ENCODE results near the gene ENOX2. TPM values are rescaled to one million over a fixed set of nuclear protein-coding genes. Genes with fewer than 3 reads are reported as not detected.

Gene ENOX2
- total RNA-seq, 1 experiment from 2014 or later, result 12.9 TPM

DNA sequence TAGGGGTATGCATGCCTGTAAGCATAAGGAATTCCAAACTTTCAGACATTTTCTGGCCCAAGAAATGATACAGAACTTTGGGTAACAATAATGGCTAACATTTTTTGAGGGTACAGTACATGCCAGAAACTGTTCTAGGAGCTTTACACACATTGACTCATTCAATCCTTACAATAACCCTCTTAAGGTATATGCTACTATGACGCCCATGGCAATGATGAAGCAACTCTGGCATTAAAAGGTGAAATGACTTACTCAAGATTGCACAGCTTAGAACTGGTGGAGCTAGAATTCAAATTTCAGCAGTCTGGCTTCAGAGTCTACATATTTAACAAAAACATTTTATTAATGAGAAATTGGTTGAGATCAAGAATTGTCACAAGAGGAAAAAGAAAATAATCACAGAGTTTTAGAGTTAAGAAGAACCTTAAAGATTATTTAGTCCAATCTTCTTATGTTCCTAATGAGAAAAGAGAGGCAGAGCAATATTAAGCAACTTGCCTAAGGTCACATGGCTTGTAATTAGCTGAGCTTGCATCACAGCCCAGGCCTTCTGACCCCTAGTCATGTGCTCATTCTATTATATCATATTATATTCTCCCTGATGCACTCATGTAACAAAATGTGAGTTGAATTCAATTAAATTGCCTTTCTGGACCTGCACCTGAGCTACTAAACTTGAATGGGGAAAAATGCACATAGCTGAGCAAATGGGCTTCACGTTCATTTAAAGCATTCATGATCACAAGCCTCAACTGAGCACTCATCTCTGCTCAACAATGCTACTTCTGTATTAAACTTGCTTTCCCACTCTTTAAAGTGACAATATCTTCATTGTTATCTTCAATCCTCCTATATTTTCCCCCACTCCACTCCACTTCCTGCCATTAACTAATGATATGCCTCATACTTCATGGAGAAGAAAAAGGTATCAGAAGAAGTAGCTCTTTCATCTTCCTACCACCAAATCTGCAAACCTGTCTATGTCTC is 73.2 kb downstream of the ENOX2 start:
- Histone ChIP-seq H3K9ac (ENCODE audit: low read length) (no peak overlapping the region), H3K4me2 (ENCODE audit: low read length) (no peak overlapping the region), H4K20me1 (ENCODE audit: insufficient read depth) (no peaks in the 10 kb centered on the region), H3K27ac (ENCODE audit: low read depth, low read length) (no peak overlapping the region), H2AFZ (ENCODE audit: low read depth, low read length, poor library complexity, severe bottlenecking) (no peak overlapping the region), H3K79me2 (ENCODE audit: insufficient read depth, low read length) (no peaks in the 10 kb centered on the region), H3K9me3 (ENCODE audit: control insufficient read depth in 1 of 2, insufficient read depth in 1 of 2, low read depth in 1 of 2, low read length in 2 of 2) (no peaks in the 10 kb centered on the region), H3K4me3 (replicated peaks in 1 of 2; ENCODE audit: low read depth in 1 of 2, low read length in 2 of 2) (no peak overlapping the region), H3K9me2 (ENCODE audit: insufficient read depth) (no peaks in the 10 kb centered on the region), H3K27me3 (ENCODE audit: insufficient read depth, low read length) (no peaks in the 10 kb centered on the region), H3K36me3 (ENCODE audit: control insufficient read depth in 1 of 2, insufficient read depth in 2 of 2, low read length in 2 of 2) (no peaks in the 10 kb centered on the region), H3K4me1 (ENCODE audit: control insufficient read depth in 1 of 2, insufficient read depth in 2 of 2, low read length in 2 of 2) (no peaks in the 10 kb centered on the region)
- intact Hi-C loops (cut with micrococcal nuclease), result no loop called here
- DNase-seq (ENCODE audit: low read depth, low spot score) (no peak), ATAC-seq (no peak)
- ChIA-PET CTCF (no interaction called here), RAD21 (ENCODE audit: low non-redundant PET in 1 of 2, low total read pairs in 2 of 2, uncharacterized antibody in 2 of 2, unreplicated experiment in 2 of 2) (no interaction called here), POLR2A (no interaction called here)
- no TSS peak for BruUV-seq (replicated peaks)
- TF ChIP-seq YY1 (IDR thresholded peaks at IDR 0.05; ENCODE audit: extremely low read depth, insufficient replicate concordance, low read depth, low read length) (no peak), ZNF274 (IDR thresholded peaks at IDR 0.05; ENCODE audit: low read depth, low read length) (no peak), POLR2A (IDR thresholded peaks at IDR 0.05; ENCODE audit: borderline replicate concordance, extremely low read depth, insufficient read depth, insufficient read length) (no peak)

GRCh38 chrX:130828641-130829040 is 74.4 kb downstream of the ENOX2 start:
- Histone ChIP-seq H3K36me3 (ENCODE audit: control insufficient read depth in 1 of 2, insufficient read depth in 2 of 2, low read length in 2 of 2) (no peaks in the 10 kb centered on the region), H2AFZ (ENCODE audit: low read depth, low read length, poor library complexity, severe bottlenecking) (no peak overlapping the region), H4K20me1 (ENCODE audit: insufficient read depth) (no peaks in the 10 kb centered on the region), H3K9me3 (ENCODE audit: control insufficient read depth in 1 of 2, insufficient read depth in 1 of 2, low read depth in 1 of 2, low read length in 2 of 2) (no peaks in the 10 kb centered on the region), H3K79me2 (ENCODE audit: insufficient read depth, low read length) (no peaks in the 10 kb centered on the region), H3K4me2 (ENCODE audit: low read length) (no peak overlapping the region), H3K4me1 (ENCODE audit: control insufficient read depth in 1 of 2, insufficient read depth in 2 of 2, low read length in 2 of 2) (no peaks in the 10 kb centered on the region), H3K4me3 (replicated peaks in 1 of 2; ENCODE audit: low read depth in 1 of 2, low read length in 2 of 2) (no peak overlapping the region), H3K27me3 (ENCODE audit: insufficient read depth, low read length) (no peaks in the 10 kb centered on the region), H3K9ac (ENCODE audit: low read length) (no peak overlapping the region), H3K27ac (ENCODE audit: low read depth, low read length) (no peak overlapping the region), H3K9me2 (ENCODE audit: insufficient read depth) (no peaks in the 10 kb centered on the region)
- ChIA-PET RAD21 (ENCODE audit: low non-redundant PET in 1 of 2, low total read pairs in 2 of 2, uncharacterized antibody in 2 of 2, unreplicated experiment in 2 of 2) (no interaction called here), CTCF (no interaction called here), POLR2A (no interaction called here)
- DNase-seq (ENCODE audit: low read depth, low spot score) (no peak), ATAC-seq (no peak)
- TF ChIP-seq EZH2 (IDR thresholded peaks at IDR 0.05), result no peak
- no peak for TF ChIP-seq CEBPB (IDR thresholded peaks at IDR 0.05; ENCODE audit: low read depth)
- no peak for TF ChIP-seq CBX3 (IDR thresholded peaks at IDR 0.05; ENCODE audit: low read depth)
- no peak for TF ChIP-seq SRF (IDR thresholded peaks at IDR 0.05; ENCODE audit: low read depth)
- no peak for TF ChIP-seq YY1 (IDR thresholded peaks at IDR 0.05; ENCODE audit: extremely low read depth, insufficient replicate concordance, low read depth, low read length)
- no peak for TF ChIP-seq EGR1 (IDR thresholded peaks at IDR 0.05; ENCODE audit: low read depth)
- no peak for TF ChIP-seq JUND (IDR thresholded peaks at IDR 0.05)
- TF ChIP-seq, protein P1, sequence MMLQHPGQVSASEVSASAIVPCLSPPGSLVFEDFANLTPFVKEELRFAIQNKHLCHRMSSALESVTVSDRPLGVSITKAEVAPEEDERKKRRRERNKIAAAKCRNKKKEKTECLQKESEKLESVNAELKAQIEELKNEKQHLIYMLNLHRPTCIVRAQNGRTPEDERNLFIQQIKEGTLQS (IDR thresholded peaks at IDR 0.05), result no peak
- intact Hi-C loops (cut with micrococcal nuclease), result no loop called here
- BruUV-seq (replicated peaks), result no TSS peak

Measured in HCT116 (cell line).